Measurements from ENCODE around the gene PDE9A.
"Not testable (repeated sequence)": the region's sequence is repeated elsewhere in the genome, so short reads cannot be mapped to it uniquely, and the experiment has no call there.

PDE9A gene

GRCh38 chr21:42786884-42787283, 133.5 kb downstream of the PDE9A start:
- DNase-seq (ENCODE audit: low read depth in 2 of 2, low spot score in 1 of 2), result no peak

GRCh38 chr21:42787613-42788012, 134.2 kb downstream of the PDE9A start:
- no peak for DNase-seq (ENCODE audit: low read depth in 2 of 2, low spot score in 1 of 2)

- DNase-seq (ENCODE audit: low read depth in 2 of 2, low spot score in 1 of 2), result no peak
Measured at GRCh38 chr21:42790520-42791065, 137.2 kb downstream of the PDE9A start.

GRCh38 chr21:42793774-42794173, 140.4 kb downstream of the PDE9A start:
- DNase-seq (ENCODE audit: low read depth in 2 of 2, low spot score in 1 of 2), result no peak

GRCh38 chr21:42794551-42794950, 141.1 kb downstream of the PDE9A start:
- no peak for DNase-seq (ENCODE audit: low read depth in 2 of 2, low spot score in 1 of 2)

GRCh38 chr21:42796327-42797062, 143.1 kb downstream of the PDE9A start:
- DNase-seq (ENCODE audit: low read depth in 2 of 2, low spot score in 1 of 2), result no peak

- no peak for DNase-seq (ENCODE audit: low read depth in 2 of 2, low spot score in 1 of 2)
Measured at GRCh38 chr21:42797522-42797921, 144.1 kb downstream of the PDE9A start.

- no peak for DNase-seq (ENCODE audit: low read depth in 2 of 2, low spot score in 1 of 2)
Measured at GRCh38 chr21:42798106-42798505, 144.7 kb downstream of the PDE9A start.

- no peak for DNase-seq (ENCODE audit: low read depth in 2 of 2, low spot score in 1 of 2)
Measured at GRCh38 chr21:42799516-42799915, 146.1 kb downstream of the PDE9A start.

GRCh38 chr21:42799948-42800347, 146.5 kb downstream of the PDE9A start:
- DNase-seq (ENCODE audit: low read depth in 2 of 2, low spot score in 1 of 2), result no peak

GRCh38 chr21:42801616-42802015, 148.2 kb downstream of the PDE9A start:
- DNase-seq (ENCODE audit: low read depth in 2 of 2, low spot score in 1 of 2), result not testable (repeated sequence)

- no peak for DNase-seq (ENCODE audit: low read depth in 2 of 2, low spot score in 1 of 2)
Measured at GRCh38 chr21:42806509-42807140, 153.2 kb downstream of the PDE9A start.

- not testable (repeated sequence) for DNase-seq (ENCODE audit: low read depth in 2 of 2, low spot score in 1 of 2)
Measured at GRCh38 chr21:42807293-42807895, 154.0 kb downstream of the PDE9A start.

- DNase-seq (ENCODE audit: low read depth in 2 of 2, low spot score in 1 of 2), result no peak
Measured at GRCh38 chr21:42807938-42808613, 154.7 kb downstream of the PDE9A start.

- DNase-seq (ENCODE audit: low read depth in 2 of 2, low spot score in 1 of 2), result no peak
Measured at GRCh38 chr21:42809171-42809570, 155.8 kb downstream of the PDE9A start.

- DNase-seq (ENCODE audit: low read depth in 2 of 2, low spot score in 1 of 2), result no peak
Measured at GRCh38 chr21:42809577-42810475, 156.4 kb downstream of the PDE9A start.

GRCh38 chr21:42811960-42812359, 158.5 kb downstream of the PDE9A start:
- no peak for DNase-seq (ENCODE audit: low read depth in 2 of 2, low spot score in 1 of 2)

GRCh38 chr21:42812528-42813241, 159.3 kb downstream of the PDE9A start:
- not testable (repeated sequence) for DNase-seq (ENCODE audit: low read depth in 2 of 2, low spot score in 1 of 2)

- DNase-seq (ENCODE audit: low read depth in 2 of 2, low spot score in 1 of 2), result no peak
Measured at GRCh38 chr21:42815217-42815616, 161.8 kb downstream of the PDE9A start.

- DNase-seq (ENCODE audit: low read depth in 2 of 2, low spot score in 1 of 2), result peak in 1 of 2 donors; percentile 24
Measured at GRCh38 chr21:42818328-42818749, 164.9 kb downstream of the PDE9A start.

All from stimulated activated CD8-positive, alpha-beta memory T cell treated with anti-CD3 and anti-CD28 coated beads, Interleukin-4, amount 100 ng/mL, for 4 hours (primary cell).